ENCODE results near the gene SMAD6. TPM values are rescaled to one million over a fixed set of nuclear protein-coding genes. Genes with fewer than 3 reads are reported as not detected.

The SMAD6 gene
- total RNA-seq, 1 experiment from 2014 or later = 2.4 TPM

DNA sequence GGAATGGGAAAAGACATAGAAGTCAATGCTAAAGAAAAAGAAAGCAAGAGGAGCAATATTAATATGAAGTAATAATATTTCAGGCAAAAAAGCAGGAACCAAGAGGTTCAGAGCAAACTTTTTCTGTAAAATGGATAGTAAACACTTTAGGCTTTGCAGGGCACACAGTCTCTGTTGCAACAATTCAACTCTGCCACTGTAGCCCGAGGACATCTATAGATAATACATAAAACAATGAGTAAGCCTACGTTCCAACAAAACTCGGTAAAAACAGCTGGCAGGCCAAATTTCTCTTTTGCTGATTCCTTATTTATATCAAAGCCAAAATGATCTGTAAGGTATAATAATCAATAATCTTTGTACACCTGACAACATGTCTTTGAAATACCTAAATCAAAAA, 56.8 kb downstream of the SMAD6 start:
- DNase-seq (ENCODE audit: low read depth) = no peak

DNA sequence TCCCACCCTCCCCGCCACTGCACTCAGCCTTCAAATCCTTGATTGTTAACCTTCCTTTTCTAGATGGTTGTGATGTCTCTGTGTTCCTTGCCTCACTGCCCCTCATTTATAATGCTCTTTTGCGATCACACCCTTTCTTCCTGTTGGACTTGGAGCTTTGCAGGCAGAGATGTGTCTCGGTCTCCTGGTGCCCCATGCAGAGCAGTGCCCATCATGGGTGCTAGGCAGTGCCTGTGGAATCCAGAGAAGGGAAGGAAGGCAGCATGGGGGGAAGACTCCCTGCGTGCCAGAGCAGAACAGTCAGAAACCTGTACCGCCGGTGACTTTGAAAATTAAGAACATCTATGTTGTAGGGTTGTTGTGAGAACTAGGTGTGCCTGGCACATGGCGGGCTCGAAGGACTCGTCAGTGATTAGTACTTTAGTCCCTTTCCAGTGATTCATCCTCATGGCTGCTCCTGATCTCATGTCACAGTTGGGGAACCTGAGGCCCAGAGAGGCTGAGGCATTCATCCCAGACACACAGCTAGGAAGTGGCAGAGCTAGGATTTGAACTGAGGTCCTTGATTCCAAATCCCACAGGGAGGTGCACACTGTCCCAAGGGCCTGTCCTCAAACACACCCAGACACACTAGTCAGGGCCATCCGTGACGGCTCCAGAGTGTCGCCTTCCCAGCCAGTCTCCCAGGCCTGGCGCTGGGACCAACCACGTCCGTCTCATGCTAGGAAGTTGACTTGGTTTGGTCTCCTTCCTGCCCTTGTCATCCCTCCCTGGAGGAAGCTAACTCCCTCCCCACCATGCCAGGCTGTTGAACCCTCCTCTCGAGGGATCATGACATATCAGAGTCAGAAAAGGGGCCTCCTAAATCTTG, 58.3 kb downstream of the SMAD6 start:
- DNase-seq (ENCODE audit: low read depth) = no peak

DNA sequence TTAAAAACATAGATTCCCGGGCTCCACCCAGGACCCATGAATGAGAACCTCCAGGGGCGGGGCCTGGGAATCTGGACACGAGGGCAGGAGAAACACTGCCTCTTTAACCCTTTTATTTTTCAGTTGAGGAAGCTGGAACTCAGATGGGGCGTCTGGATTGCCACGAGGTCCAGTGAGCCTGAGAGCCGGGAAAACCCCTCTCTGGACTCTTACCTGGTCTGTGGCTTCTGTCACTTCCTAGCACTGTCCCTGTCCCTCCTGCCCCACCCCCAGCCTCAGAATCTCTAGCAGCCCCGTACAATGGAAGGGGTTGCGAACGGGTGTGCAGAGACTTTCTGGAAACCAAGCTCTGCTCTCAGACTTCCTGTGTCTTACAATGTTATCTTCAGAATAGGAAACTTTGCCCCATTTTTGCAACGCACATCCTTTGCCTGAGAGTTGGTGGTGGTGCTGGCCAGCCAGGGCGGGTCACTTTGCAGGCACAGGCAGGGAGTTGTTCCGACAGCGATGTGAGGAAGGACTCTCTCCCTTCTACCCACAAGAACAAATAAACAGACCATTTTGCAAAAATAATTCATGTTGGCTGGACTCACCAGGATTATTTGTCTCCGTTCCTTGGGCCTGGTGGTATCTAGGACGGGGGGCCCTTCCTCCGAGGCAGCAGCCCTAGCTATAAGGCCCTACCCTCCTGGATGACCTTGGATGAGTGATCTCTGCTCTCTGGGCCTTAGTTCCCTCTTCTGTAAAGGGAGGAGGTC, 59.1 kb downstream of the SMAD6 start:
- DNase-seq (ENCODE audit: low read depth) = no peak

DNA sequence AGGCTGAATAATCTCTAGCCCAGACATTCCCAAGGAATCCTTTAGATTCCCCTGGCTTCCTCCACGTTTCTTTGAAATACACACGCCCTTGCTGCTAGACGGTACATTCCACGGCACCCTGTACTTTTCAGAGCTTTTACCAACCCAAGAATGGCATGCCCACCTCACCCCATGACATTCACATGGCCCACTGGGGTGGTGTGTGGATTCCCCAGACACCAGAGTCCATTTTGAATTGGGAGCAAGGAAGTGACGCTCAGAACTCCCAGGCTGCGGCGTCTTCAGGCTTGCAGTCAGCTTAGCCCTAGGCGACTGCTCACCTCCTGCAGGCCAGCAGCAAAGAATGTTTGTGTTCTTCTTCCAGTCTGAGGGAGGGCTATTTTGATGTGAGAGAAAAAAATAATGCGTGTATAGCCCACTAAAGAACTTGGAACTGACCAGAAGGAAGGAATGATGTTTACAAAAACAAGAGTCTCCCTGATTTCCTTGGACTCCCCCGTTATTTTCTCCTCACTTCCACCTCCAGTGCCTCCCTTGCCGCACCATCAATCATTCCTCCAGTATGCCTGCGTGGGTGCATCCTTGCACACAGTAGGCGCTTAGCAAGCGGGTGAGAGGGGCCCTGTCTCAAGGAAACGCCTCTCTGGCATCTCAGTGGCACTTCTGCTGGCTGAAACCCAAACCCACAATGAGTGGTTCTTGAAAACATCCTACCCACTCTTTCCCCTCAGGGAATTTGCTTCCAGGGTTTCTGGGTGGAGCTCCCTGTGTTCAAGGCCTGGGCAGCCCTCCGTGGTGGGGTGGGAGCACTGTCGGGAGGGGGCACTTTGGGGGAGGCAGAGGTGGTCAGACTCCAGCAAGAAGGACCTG, 59.9 kb downstream of the SMAD6 start:
- peak; percentile 68 for DNase-seq (ENCODE audit: low read depth)

DNA sequence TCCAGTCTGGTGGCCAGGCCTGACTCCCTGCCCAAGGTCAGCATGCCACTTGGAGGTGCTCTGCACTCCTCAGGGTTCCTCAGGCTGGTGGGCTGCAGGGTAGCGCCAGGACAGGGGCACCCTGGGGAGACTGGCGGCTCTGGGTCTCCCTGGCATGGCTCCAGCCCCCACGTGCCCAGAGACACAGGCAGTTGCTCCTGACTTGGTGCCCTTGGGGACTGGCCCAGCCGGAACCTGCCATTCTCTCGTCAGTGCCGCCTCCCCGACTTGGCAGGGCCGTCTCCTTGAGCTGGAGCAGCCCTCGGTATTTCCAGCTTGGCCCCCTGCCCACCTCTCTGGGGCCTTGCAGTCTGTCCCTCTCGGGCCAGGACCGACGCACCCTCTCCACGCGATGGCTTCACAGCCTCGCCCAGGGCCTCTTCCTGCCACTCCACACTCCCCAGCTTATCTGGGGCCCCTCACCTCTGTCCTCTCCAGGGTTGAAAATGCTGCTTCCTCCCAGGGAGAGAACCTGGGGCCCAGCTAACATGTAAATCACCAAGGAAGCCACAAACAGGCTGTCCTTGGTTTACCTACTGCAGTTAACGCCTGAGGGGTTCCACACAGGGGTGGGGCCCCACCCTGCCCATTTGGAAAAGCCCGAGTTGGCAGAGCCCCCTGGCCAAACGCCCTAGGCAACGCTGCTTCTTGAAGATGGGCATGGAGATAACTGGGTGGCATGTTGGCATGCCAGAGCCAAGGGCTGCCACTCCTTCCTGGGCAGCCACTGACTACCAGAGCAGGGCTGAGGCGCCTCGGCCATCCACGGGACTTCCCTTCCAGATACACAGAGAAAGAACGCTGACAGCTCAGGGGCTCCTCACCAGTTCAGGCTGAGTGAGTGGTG, 61.4 kb downstream of the SMAD6 start:
- DNase-seq (ENCODE audit: low read depth) = no peak

DNA sequence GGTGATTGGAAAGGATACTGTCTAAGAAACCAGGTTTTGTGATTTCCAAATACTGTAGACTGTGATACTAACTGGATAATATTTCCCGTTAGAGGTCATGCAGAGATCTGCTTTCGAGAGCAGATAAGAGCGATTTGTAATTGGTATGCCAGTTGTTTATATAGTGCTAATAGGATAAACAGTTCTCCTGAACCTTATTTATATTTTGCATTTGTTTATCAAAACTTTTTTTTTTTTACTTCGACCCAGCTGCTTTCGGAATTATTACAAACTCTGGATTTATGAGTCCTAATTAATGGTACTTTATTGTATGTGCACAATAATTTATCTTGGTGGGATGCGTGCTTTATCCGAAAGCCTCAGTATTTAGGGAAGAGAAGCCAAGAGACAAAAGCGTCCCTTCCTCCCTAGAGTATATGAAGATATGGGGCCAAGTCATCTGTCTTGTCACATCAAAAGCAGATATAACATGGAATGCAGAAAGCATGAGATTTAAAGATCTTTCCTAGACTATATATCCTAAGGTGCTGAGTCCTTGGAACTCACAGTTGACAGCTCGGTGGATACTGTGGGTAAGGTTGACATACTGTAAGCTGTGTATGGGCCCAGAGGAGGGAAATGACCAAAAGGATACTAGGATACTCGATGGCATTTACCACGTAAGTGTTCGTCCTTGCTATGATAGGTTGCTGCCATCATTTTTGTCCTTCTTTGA, 62.2 kb downstream of the SMAD6 start:
- DNase-seq (ENCODE audit: low read depth) = no peak

DNA sequence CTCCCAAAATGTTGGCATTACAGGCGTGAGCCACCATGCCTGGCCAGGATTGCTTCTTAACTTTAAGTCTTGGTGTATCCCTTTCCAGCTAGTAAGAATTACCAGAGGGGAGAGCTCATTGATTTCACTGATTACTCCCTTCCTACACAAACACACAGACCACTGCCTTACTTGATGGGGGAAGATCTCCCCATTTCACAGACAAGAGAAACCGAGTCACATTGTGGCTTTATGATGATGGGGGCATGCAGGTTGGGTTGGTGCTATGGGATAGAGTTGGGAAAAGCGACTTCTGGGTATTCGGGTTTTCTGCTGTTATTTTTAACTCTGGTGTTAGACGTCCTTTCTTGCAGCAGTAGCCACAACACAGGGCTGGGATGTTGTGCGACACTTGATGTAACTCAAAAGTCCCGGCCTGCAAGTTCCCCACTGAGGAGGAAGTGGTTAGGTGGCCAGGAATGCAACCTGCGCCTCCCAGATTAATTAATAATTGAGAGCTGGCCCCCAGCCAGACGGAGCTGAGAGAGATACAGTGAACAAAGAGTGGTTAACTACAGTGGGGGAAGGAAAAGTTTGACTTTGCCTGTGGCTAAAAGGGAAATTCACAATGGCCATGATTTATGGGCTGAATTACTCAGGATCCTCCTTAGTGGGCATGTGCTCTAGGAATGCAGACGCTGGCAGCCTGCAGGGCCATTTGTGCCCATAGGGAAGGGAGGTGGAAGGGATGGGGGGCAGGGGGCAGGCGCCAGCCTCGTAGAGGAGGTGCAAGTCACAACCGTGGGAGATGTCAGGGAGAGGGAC, 63.6 kb downstream of the SMAD6 start:
- DNase-seq (ENCODE audit: low read depth) = peak; percentile 19

DNA sequence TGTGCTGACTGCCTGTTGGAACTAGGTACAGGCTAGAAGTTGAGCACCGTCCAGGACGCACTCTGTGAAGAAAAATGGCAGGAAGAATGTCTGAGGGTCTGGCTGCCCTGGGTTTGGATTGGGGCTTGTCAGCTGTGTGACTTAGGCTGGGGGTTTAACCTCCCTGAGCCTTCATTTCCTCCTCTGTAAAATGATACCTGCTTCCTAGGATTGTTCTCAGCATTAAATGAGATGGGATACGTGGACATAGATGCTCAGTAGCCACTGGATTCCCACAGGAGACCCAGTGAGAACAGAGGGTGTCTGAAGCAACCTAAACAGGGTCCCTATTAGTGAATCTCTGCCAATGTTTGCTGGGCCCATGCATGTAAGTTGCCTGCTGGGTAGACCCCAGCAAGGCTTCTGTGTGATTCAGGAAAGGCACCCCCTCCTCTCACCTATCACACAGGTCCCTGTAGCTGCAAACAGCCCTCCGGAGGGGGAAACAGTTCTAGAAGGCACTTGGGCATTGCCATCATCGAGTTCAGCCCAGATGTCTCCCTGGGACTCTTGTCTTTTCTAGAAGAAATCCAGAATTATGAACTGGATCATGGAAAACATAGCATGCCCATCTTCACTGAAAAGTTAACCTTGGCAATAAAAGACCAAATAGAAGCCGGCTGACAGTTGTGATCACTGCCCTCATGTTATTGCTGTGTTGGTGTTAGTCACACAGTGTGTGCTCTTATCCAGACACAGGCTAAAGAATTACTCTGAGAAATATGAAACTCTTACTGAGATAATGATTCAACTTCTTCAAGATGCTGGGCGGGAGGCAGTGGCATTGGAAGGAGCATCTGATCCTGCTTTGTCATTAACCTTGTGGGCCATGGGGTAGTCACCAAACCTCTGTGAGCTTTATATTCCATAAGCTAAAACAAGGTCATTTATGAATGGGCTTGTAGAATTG, 64.5 kb downstream of the SMAD6 start:
- DNase-seq (ENCODE audit: low read depth) = peak; percentile 64

DNA sequence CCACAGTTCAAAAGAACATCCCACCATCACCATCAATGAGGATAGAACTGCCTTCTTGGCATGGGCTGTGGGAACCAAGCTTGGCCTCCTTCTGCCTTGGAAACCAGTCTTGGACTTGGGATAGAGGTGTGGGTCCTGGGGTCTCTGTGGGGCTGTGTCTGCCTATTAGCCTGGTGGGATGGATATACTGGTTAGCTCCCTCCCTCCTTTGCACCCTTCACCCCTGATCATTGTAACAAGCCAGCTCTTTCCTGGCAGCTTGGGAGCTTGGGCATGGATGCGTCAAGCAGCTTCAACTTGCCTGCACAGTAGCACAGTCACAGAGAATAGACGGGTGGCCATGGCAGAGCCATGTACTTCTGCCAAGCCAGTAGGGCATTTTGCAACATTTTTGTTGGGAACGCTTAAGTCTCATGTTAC, 65.2 kb downstream of the SMAD6 start:
- DNase-seq (ENCODE audit: low read depth) = no peak

DNA sequence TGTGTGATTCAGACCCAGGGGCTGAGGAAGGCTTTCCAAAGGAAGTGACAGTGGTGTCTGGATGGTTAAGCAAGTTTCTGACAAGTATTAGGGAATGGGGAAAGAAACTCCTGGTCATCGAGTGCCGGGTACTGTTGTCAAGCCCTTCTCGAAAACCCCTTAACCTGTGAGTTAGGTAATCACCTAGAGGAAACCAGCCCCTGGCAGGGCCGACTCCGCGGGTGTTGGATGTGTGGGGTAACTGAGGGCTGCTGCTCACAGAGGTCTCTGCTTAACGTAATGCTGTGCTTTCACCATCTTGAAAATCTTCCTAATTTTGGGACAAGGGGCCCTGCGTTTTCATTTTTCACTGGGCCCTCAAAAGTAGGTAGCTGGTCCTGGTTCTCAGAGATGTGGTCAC, 67.0 kb downstream of the SMAD6 start:
- DNase-seq (ENCODE audit: low read depth) = no peak

DNA sequence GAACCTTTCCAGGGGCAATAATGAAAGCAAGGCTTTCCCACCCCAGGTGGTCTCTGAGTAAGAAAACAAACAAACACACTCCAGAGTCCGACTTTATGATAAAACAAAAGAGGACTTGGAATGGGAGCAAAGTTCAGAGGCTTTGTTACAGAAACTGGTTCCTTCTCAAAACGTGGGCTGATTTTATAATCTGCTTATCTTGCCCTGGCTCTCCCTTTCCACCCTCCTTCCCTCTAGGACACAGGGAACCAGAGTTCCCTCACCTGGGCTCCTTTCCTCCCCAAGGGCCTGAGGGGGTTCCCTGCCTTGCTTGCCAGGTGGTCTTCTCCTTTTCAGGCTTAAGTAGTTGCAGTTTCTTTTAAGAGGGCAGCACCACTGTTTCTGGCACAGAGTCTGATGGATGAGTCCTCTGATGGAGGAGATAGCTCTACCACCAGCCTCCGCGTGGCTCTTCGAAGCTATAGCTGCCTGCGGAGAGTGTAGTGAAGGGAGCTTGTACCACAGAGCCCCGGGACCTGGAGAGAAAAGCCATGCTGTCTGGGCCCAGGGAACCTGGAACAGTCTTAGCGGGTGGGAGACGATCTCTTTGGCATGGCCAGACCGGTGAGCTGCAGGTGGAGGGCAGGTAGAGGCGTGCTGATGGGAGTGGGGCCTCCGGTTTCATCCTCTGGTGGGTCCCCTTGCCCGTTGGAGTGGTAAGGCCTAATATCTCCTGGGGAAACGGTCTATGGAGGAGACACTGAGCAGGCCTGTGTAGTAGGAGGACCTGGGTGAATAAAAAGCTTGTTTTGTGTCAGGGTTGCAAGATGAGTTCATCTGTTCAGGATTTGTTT, 68.7 kb downstream of the SMAD6 start:
- no peak for DNase-seq (ENCODE audit: low read depth)

DNA sequence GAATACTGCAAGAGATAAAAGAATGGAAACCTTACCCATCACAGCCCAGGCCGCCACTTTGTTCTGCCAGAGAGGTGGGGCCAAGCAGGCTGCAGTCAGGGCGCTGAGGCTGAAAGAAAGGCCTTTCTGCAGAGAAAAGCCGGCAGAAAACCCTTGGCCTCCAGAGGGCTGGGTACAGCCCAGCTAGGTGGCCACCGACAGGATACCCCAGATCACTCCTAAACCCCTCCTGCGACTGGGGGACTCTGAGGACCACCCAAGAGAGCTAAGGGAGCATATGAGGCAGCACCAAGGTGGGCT, 69.3 kb downstream of the SMAD6 start:
- no peak for DNase-seq (ENCODE audit: low read depth)

DNA sequence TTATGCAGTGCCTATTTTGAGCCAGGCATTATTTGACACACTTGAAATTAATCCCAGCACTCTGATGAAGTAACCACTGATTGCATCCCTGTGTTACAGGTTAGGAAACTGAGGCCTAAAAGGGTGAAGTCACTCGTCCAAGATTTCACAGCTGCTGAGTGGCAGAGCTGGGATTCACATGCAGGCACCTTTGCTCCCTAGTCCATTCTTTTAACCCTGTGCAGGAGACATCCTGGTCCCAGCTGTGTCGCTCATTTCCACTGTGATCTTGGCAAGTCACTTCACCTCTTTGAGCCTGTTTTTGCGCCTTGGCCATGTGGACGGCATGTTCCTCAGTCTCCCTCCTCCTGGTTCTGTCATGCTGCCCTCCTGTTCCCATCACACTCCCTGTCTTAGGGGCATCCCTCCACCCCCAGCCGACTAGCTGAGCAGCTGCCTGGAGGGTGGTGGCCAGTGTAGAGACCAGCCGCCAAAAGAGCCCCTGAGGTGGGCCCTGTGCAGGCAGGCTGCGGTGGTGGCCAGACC, 70.6 kb downstream of the SMAD6 start:
- DNase-seq (ENCODE audit: low read depth) = no peak

DNA sequence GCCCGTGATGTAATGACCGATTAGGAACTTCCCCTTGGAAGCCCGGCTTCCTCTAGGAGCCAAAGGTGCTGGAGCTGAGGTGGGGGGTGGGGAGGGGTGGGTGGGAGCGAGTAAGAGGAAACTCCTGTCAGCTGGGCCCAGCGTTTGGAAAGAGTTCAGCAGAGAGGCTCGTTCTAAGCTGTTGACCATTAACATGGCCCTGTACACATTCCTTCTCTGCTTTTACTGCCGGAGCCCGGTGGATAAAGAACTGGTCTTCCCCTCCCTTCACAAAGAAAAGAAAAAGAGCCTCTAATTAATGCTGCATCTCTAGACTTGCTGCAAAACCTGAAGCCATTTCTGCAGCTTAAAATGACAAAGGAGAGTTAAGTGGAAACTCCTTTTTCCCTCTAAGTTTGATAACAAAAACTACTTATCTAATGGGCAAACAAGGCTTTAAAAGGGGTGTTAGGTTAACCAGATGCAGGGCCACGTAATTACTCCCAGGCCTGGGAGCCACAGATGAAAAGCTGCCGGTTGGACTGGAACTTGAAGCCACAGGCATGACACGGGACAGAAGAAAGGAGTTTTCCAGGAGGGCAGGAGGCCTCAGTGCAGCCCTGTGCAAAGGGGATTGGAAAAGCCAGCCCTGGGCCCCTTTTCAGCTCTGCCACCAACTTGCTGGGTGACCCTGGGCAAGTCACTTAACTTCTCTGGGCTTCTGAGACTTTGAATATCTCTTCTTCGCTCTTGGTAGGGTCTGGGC, 71.3 kb downstream of the SMAD6 start:
- DNase-seq (ENCODE audit: low read depth) = no peak

DNA sequence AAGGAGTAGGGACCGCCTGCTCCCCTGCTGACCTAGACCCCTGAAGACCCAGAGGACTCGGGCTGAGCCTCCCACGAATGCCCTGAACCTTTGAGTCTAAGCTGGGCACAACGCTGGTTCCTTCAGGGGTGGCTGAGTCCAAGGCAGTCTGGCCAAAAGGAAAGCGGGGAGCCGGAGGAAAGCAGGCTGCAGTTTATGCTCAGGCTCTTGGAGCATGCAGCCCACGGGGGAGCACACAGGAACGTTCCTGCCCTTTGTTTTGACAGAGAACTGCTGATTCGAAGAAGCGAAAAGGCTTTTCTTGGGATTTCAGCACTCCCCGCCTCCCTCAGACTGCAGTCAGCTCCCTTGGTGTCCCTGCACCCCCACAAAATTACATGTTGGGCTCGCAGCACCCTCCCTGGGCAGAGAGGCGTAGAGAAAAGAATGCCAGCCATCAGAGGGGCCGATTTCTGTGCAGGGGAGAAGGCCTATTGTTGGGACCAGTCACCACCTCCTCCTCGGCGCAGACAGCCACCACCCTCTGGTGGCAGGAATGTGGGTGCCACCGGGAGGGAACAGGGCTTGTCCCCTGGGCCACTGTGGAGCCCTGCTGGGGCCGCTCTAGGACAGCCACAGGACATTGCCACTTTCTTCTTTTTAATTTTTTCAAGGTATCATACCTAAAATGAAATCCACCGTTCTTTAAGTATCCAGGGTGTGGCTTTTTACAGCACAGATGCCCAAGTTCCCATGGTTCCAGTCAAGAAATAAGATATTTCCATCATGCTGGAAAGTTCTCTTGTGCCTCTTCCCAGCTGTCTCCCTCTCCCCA, 72.2 kb downstream of the SMAD6 start:
- peak; percentile 70 for DNase-seq (ENCODE audit: low read depth)
